ENCODE data around the gene SLC38A3.

GRCh38 chr3:50217681-50218080, 12.6 kb downstream of the SLC38A3 start:
- TF ChIP-seq POLR2A (IDR thresholded peaks at IDR 0.05): no peak
- TF ChIP-seq, protein P1, sequence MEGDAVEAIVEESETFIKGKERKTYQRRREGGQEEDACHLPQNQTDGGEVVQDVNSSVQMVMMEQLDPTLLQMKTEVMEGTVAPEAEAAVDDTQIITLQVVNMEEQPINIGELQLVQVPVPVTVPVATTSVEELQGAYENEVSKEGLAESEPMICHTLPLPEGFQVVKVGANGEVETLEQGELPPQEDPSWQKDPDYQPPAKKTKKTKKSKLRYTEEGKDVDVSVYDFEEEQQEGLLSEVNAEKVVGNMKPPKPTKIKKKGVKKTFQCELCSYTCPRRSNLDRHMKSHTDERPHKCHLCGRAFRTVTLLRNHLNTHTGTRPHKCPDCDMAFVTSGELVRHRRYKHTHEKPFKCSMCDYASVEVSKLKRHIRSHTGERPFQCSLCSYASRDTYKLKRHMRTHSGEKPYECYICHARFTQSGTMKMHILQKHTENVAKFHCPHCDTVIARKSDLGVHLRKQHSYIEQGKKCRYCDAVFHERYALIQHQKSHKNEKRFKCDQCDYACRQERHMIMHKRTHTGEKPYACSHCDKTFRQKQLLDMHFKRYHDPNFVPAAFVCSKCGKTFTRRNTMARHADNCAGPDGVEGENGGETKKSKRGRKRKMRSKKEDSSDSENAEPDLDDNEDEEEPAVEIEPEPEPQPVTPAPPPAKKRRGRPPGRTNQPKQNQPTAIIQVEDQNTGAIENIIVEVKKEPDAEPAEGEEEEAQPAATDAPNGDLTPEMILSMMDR (IDR thresholded peaks at IDR 0.05): no peak
